HEK293 (cell line): ENCODE results near the gene LY6G6D.
A peak's percentile ranks its signal among the peaks of the same experiment; 100 is the strongest.

Source experiments
- BCL11B ChIP-seq: fragments of 450-650 bp; formaldehyde crosslinking; IDR thresholded peaks from 2 replicates; pipeline ENCODE4 v1.5.1; 2016; ENCODE audit warnings: low read depth, missing biosample characterization, missing genetic modification characterization
- INSM2 ChIP-seq: fragments of 450-650 bp; formaldehyde crosslinking; IDR thresholded peaks from 2 replicates; pipeline ENCODE4 v1.5.1; 2016; ENCODE audit warnings: missing biosample characterization, missing genetic modification characterization
- KLF16 ChIP-seq: fragments of 450-650 bp; formaldehyde crosslinking; IDR thresholded peaks from 2 replicates; pipeline ENCODE4 v1.5.1; 2017; ENCODE audit warnings: missing biosample characterization, missing genetic modification characterization
- KLF9 ChIP-seq: fragments of 450-650 bp; formaldehyde crosslinking; IDR thresholded peaks from 2 replicates; pipeline ENCODE4 v1.5.1; 2016; ENCODE audit warnings: missing biosample characterization, missing genetic modification characterization, low read depth
- MEIS1 ChIP-seq: sonication (generic); formaldehyde crosslinking; IDR thresholded peaks from 2 replicates; pipeline ENCODE4 v1.8.1; 2022; ENCODE audit warnings: missing genetic modification reagents, mild to moderate bottlenecking, borderline replicate concordance
- PBX3 ChIP-seq: sonication (generic); formaldehyde crosslinking; IDR thresholded peaks from 2 replicates; pipeline ENCODE4 v1.8.1; 2022; ENCODE audit warnings: mild to moderate bottlenecking, moderate library complexity, missing genetic modification reagents
- PRDM10 ChIP-seq: fragments of 450-650 bp; formaldehyde crosslinking; IDR thresholded peaks from 2 replicates; pipeline ENCODE4 v1.5.1; 2016; ENCODE audit warnings: missing biosample characterization, missing genetic modification characterization
- SETDB1 ChIP-seq: IDR thresholded peaks from one replicate; pipeline ENCODE4 v1.6.1; 2017; ENCODE audit warnings: mild to moderate bottlenecking, low read length, moderate library complexity, mixed read lengths; ENCODE audit not compliant: insufficient read length
- SP2 ChIP-seq: fragments of 450-650 bp; formaldehyde crosslinking; IDR thresholded peaks from 2 replicates; pipeline ENCODE4 v1.5.1; 2016; ENCODE audit warnings: missing biosample characterization, missing genetic modification characterization
- WT1 ChIP-seq: fragments of 450-650 bp; formaldehyde crosslinking; IDR thresholded peaks from 2 replicates; pipeline ENCODE4 v1.5.1; 2016; ENCODE audit warnings: missing biosample characterization, missing genetic modification characterization
- ZBTB1 ChIP-seq: fragments of 450-650 bp; formaldehyde crosslinking; IDR thresholded peaks from 2 replicates; pipeline ENCODE4 v1.5.1; 2016; ENCODE audit warnings: missing biosample characterization, missing genetic modification characterization
- ZFP69B ChIP-seq: fragments of 450-650 bp; formaldehyde crosslinking; IDR thresholded peaks from 2 replicates; pipeline ENCODE4 v1.5.1; 2016; ENCODE audit warnings: missing biosample characterization, missing genetic modification characterization
- ZIC2 ChIP-seq: fragments of 450-650 bp; formaldehyde crosslinking; IDR thresholded peaks from 2 replicates; pipeline ENCODE4 v1.5.1; 2016; ENCODE audit warnings: missing biosample characterization, missing genetic modification characterization
- ZNF114 ChIP-seq: fragments of 450-650 bp; formaldehyde crosslinking; IDR thresholded peaks from 2 replicates; pipeline ENCODE4 v1.5.0; 2017; ENCODE audit warnings: missing biosample characterization, missing genetic modification characterization
- ZNF184 ChIP-seq: fragments of 450-650 bp; IDR thresholded peaks from 2 replicates; pipeline ENCODE4 v1.5.1; 2018; ENCODE audit warnings: missing biosample characterization, mild to moderate bottlenecking, missing genetic modification characterization
- ZNF223 ChIP-seq: fragments of 450-650 bp; formaldehyde crosslinking; IDR thresholded peaks from 2 replicates; pipeline ENCODE4 v1.5.1; 2016; ENCODE audit warnings: missing biosample characterization, missing genetic modification characterization
- ZNF274 ChIP-seq, 2 experiments: fragments of 200-500 bp in 1 of 2; fragments of 450-650 bp in 1 of 2; sonication (Bioruptor generic) in 1 of 2; formaldehyde crosslinking in 1 of 2; IDR thresholded peaks; 2 replicates each; pipeline versions ENCODE4 v1.5.1 to v1.6.1; 2014 to 2016; ENCODE audit warnings: borderline replicate concordance in 1 of 2, inconsistent platforms in 1 of 2, low read length in 1 of 2, missing biosample characterization in 1 of 2, missing genetic modification characterization in 1 of 2
- ZNF302 ChIP-seq: fragments of 450-650 bp; formaldehyde crosslinking; IDR thresholded peaks from 2 replicates; pipeline ENCODE4 v1.5.1; 2016; ENCODE audit warnings: missing biosample characterization, missing genetic modification characterization, low read depth
- ZNF311 ChIP-seq: fragments of 450-650 bp; formaldehyde crosslinking; IDR thresholded peaks from 2 replicates; pipeline ENCODE4 v1.5.1; 2017; ENCODE audit warnings: missing biosample characterization, missing genetic modification characterization, borderline replicate concordance
- ZNF324 ChIP-seq: fragments of 450-650 bp; formaldehyde crosslinking; IDR thresholded peaks from 2 replicates; pipeline ENCODE4 v1.5.1; 2016; ENCODE audit warnings: missing biosample characterization, missing genetic modification characterization
- ZNF341 ChIP-seq: fragments of 450-650 bp; formaldehyde crosslinking; IDR thresholded peaks from 2 replicates; pipeline ENCODE4; 2016; ENCODE audit warnings: low read depth, missing biosample characterization, missing genetic modification characterization
- ZNF354C ChIP-seq: fragments of 450-650 bp; formaldehyde crosslinking; IDR thresholded peaks from 2 replicates; pipeline ENCODE4 v1.5.1; 2016; ENCODE audit warnings: missing biosample characterization, missing genetic modification characterization, low read depth, borderline replicate concordance
- ZNF423 ChIP-seq: fragments of 450-650 bp; formaldehyde crosslinking; IDR thresholded peaks from 2 replicates; pipeline ENCODE4 v1.5.1; 2016; ENCODE audit warnings: missing biosample characterization, missing genetic modification characterization
- ZNF501 ChIP-seq: fragments of 450-650 bp; formaldehyde crosslinking; IDR thresholded peaks from 2 replicates; pipeline ENCODE4 v1.5.1; 2016; ENCODE audit warnings: missing biosample characterization, missing genetic modification characterization
- ZNF623 ChIP-seq: fragments of 450-650 bp; formaldehyde crosslinking; IDR thresholded peaks from 2 replicates; pipeline ENCODE4 v1.5.1; 2016; ENCODE audit warnings: missing biosample characterization, missing genetic modification characterization
- ZNF747 ChIP-seq: fragments of 450-650 bp; formaldehyde crosslinking; IDR thresholded peaks from 2 replicates; pipeline ENCODE4 v1.5.1; 2016; ENCODE audit warnings: missing biosample characterization, missing genetic modification characterization
- ZNF785 ChIP-seq: fragments of 450-650 bp; formaldehyde crosslinking; IDR thresholded peaks from 2 replicates; pipeline ENCODE4 v1.5.1; 2016; ENCODE audit warnings: missing biosample characterization, missing genetic modification characterization
- ZSCAN18 ChIP-seq: fragments of 450-650 bp; formaldehyde crosslinking; IDR thresholded peaks from 2 replicates; pipeline ENCODE4 v1.5.1; 2016; ENCODE audit warnings: missing biosample characterization, missing genetic modification characterization
- ZSCAN23 ChIP-seq: fragments of 450-650 bp; formaldehyde crosslinking; IDR thresholded peaks from 2 replicates; pipeline ENCODE4 v1.5.1; 2016; ENCODE audit warnings: missing biosample characterization, missing genetic modification characterization
- ZSCAN5A ChIP-seq: fragments of 450-650 bp; formaldehyde crosslinking; IDR thresholded peaks from 2 replicates; pipeline ENCODE4 v1.5.1; 2016; ENCODE audit warnings: missing biosample characterization, missing genetic modification characterization

The LY6G6D gene

GRCh38 chr6:31736021-31736767 is 21.0 kb downstream of the LY6G6D start, which contains the start of gene CLIC1 (continued):
- 0 out of 2 replicates have a peak, but pooled peaks have one; percentile 67 for TF ChIP-seq PBX3 (CRISPR knock-in tag)
- TF ChIP-seq KLF9 (tag by site-specific recombination), result peak; percentile 91
- no peak for TF ChIP-seq ZNF223 (tag by site-specific recombination)
- peak; percentile 93 for TF ChIP-seq PRDM10 (tag by site-specific recombination)
- no peak for TF ChIP-seq ZNF184 (tag by site-specific recombination)
- TF ChIP-seq SP2 (tag by site-specific recombination), result peak; percentile 96
- no peak for TF ChIP-seq BCL11B
- TF ChIP-seq MEIS1 (CRISPR knock-in tag), result no peak
- TF ChIP-seq ZFP69B (tag by site-specific recombination), result peak; percentile 27; the same call in 1 of the 2 replicates
- TF ChIP-seq ZNF274 (IDR thresholded peaks at IDR 0.05; ENCODE audit: low read length), result no peak
- no peak for TF ChIP-seq ZNF274 (tag by site-specific recombination; IDR thresholded peaks at IDR 0.05; ENCODE audit: borderline replicate concordance)
- no peak for TF ChIP-seq ZNF302 (tag by site-specific recombination)
- peak; percentile 85 for TF ChIP-seq WT1 (tag by site-specific recombination)
- TF ChIP-seq ZNF501 (tag by site-specific recombination), result peak; percentile 44; the same call in 1 of the 2 replicates
- no peak for TF ChIP-seq INSM2
- TF ChIP-seq ZNF623 (tag by site-specific recombination), result no peak
- peak; percentile 76; the same call in 1 of the 2 replicates for TF ChIP-seq ZSCAN5A (tag by site-specific recombination)
- no peak for TF ChIP-seq ZNF114 (tag by site-specific recombination)
- TF ChIP-seq ZNF747, result no peak
- TF ChIP-seq ZNF341 (tag by site-specific recombination), result peak; percentile 93
- TF ChIP-seq ZIC2, result 0 out of 2 replicates have a peak, but pooled peaks have one; percentile 3
- no peak for TF ChIP-seq SETDB1
- no peak for TF ChIP-seq ZNF324 (tag by site-specific recombination)
- TF ChIP-seq ZSCAN18, result no peak; the same call in 1 of the 2 replicates
- no peak for TF ChIP-seq ZNF311
- TF ChIP-seq KLF16 (tag by site-specific recombination), result peak; percentile 87
- TF ChIP-seq ZNF785, result no peak
- TF ChIP-seq ZSCAN23 (tag by site-specific recombination), result no peak
- no peak for TF ChIP-seq ZNF354C (tag by site-specific recombination)
- TF ChIP-seq ZNF423 (tag by site-specific recombination), result 0 out of 2 replicates have a peak, but pooled peaks have one; percentile 23
- no peak for TF ChIP-seq ZBTB1
